GM19351 (cell line): ENCODE results near the gene SLC34A2.

ENCODE experiments used
- ATAC-seq: cut with Tn5 transposase; IDR thresholded peaks from one replicate; pipeline ENCODE4 v1.9.1; 2021; ENCODE audit warnings: mild to moderate bottlenecking, moderate library complexity; ENCODE audit not compliant: unreplicated experiment

SLC34A2 gene

DNA sequence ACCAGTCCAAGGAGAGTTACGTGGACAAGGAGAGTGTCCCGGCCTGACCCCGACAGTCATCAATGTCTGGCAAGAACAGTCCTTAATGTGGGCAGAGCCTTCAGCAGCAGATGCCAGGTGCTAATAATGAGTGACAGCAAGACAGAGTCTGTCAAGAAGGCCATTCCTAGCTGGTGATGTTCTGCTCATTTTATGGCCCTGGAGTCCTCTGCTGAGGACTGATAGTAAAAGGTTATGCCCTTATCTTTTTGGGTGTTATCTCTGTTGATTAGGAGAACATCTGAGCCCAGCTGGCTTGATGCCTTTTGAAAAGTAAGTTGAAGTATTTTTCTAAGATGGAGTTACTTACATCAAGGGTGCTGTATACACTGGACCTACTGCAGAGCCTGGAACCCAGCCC is 67.3 kb downstream of the SLC34A2 start:
- no peak for ATAC-seq

DNA sequence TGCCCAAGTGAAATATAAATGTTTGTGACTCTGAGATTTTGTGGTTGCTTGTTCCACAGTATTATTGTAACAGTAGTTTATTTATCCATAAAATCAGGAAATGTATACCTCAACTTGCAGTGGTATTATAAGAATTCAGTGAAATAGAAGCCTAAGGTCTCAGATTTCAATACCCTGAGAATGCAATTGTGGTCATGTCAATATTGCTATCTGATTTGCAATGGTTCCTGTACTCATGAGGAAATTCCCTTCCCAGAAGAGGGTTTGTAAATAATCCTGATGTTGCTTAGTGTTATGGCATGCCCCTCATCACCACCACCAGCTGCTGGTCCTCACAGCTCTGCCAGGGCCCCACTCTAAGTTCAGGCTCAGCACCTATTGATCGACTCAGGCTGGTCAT is 67.8 kb downstream of the SLC34A2 start:
- no peak for ATAC-seq

DNA sequence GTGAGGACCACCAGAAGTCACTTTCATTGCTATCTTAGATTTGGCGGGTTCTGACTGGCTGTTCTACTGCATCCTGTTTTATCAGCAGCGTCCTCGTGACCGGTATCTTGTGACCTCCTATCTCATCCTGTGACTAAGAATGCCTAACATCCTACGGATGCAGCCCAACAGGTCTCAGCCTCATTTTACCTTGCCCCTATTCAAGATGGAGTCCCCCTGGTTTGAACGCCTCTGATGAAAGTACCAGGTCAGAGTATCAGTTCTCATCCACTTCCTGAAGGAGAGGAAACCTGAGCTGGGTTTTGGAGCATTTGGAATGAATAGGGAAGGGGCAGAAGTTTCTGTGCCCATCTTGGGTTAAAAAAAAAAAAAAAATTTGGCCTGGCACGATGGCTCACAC is 70.2 kb downstream of the SLC34A2 start:
- ATAC-seq, result no peak

DNA sequence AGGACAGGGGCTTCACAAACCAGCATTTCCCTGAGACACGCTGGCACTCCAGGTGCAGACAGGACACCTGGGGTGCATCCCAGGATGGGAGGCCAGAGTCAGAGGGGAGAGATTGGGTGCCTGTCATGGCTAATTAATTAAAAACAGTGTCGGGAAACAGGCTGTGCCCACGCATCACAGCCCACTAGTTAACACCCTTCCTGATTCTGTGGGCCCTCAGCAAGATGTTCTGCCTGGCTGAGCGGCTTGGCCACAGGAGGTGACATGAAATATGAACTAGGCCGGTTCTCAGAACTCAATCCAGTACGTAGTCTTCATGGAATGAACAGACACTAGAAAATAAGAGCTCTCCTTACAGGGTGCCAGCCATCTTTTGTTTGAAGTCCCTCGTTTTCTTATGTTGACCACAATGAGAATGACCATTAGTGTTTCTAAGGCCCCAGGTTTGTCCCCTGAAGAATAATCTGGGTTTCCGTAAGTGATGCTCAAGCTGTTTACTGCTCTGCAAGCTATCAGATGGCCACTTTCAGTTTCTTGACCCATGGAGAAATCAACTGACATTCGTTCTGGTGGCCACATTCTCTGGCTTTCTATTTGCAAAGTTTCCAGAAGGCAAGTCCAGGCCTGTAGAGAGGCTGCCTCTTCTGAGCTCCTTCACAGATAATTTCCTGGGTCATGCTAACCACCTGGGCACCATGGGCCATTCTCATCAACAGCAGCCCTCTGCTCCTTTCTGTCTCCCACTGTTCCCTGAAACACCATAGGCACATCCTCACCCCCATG is 72.3 kb downstream of the SLC34A2 start:
- ATAC-seq, result peak; percentile 59
